GM10266 (cell line): Measurements from ENCODE around the gene SPOPL.
"Not testable (repeated sequence)": the region's sequence is repeated elsewhere in the genome, so short reads cannot be mapped to it uniquely, and the experiment has no call there.

Experiments
- DNase-seq: peaks from one replicate; pipeline ENCODE4 v3.0.0; 2012; ENCODE audit errors: extremely low spot score
- TF ChIP-seq, protein P1 (sequence below): IDR thresholded peaks from 2 replicates; pipeline ENCODE4 v1.5.1; 2012; ENCODE audit warnings: mild to moderate bottlenecking, low read depth; ENCODE audit not compliant: control insufficient read depth, insufficient read depth; ENCODE audit errors: missing control alignments

The SPOPL gene

DNA sequence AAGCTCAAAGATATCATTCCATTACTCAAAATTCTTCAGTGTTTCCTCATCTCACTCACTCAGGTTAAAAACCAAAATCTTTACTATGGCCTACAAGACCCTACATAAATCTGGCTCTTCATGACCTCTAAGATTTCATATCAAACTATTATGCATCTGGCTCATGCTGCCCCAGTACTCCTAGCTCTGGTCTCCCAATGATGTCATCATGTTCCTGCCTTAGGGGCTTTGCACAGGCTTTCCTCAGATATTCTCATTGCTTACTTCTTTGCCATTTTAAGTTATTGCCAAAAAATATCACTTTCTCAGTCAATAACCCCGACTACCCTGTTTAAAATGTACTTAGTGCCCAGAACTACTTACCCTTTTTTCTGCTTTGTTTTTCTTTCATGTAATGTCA, 33.0 kb upstream of the SPOPL start:
- TF ChIP-seq, protein P1, sequence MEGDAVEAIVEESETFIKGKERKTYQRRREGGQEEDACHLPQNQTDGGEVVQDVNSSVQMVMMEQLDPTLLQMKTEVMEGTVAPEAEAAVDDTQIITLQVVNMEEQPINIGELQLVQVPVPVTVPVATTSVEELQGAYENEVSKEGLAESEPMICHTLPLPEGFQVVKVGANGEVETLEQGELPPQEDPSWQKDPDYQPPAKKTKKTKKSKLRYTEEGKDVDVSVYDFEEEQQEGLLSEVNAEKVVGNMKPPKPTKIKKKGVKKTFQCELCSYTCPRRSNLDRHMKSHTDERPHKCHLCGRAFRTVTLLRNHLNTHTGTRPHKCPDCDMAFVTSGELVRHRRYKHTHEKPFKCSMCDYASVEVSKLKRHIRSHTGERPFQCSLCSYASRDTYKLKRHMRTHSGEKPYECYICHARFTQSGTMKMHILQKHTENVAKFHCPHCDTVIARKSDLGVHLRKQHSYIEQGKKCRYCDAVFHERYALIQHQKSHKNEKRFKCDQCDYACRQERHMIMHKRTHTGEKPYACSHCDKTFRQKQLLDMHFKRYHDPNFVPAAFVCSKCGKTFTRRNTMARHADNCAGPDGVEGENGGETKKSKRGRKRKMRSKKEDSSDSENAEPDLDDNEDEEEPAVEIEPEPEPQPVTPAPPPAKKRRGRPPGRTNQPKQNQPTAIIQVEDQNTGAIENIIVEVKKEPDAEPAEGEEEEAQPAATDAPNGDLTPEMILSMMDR: no peak
- DNase-seq: no peak

DNA sequence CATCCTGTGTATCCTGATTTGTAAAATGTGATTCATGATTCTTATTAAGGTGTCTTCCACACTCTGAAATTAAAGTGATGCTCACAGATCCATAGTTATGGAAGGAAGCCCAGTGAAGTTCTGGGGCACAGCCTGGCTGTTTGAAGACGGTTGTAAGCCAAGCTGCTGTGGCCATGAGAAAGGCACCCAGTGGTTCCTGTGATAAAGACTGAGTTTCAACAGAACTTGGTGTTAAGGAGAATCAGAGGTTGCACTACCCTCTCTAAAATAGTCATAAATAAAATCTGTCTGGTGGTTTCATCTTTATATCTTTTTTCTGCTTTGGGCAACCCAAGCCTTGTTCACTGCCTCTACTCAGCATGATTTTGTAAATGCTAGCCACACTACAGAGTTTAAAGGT, 32.2 kb upstream of the SPOPL start:
- TF ChIP-seq, protein P1: no peak
- no peak for DNase-seq

DNA sequence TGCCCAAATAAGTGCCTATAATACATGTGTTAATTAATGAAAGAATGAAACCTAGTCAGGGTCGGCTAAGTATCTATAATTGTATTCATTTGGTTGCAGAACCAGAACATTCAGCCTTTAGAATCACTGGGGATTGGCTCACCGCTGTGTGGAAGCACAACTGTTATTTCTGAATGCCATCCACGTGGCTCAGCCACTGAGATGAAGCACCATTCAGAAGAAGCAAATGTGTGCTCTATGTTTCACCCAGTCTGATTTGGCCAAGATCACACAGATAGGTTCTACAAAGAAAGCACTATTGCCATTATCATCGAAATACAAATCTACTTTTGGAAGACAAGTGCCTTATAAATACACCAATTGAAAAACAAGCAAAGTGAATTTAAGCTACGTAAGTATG, 30.6 kb upstream of the SPOPL start:
- no peak for DNase-seq
- TF ChIP-seq, protein P1: no peak

DNA sequence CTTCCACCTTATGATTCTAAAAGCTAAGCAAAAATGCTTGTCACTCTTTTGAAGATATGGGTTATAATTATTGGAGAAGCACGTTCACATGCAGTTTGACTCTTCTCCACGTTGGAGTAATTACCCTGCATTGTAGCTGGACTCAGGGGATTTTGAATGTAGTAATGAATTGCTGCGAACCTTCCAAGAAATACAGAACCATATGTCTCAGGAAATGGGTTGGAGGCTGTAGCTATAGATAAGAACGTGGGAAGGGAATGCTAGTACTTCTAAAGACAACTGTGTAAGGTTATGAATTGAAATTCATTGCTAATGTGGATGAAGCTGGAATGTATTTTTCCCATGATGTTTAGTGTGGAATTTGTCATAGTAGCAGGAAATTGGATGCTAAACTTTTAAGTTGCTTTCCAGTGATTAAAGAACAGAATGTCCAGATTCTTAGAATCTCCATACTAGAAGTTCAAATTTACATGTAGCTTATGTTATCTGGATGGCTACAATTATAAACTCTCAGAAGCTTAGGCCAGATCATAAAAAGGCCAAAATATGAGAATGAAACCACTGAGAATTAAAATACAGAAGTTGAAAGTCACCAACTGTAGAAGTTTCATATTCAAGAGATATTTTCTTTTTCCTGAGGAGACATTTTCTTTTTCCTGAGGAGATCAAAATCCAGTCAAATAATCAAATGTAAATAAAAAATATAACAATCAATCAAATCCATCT, 27.3 kb upstream of the SPOPL start:
- TF ChIP-seq, protein P1: no peak
- no peak for DNase-seq

DNA sequence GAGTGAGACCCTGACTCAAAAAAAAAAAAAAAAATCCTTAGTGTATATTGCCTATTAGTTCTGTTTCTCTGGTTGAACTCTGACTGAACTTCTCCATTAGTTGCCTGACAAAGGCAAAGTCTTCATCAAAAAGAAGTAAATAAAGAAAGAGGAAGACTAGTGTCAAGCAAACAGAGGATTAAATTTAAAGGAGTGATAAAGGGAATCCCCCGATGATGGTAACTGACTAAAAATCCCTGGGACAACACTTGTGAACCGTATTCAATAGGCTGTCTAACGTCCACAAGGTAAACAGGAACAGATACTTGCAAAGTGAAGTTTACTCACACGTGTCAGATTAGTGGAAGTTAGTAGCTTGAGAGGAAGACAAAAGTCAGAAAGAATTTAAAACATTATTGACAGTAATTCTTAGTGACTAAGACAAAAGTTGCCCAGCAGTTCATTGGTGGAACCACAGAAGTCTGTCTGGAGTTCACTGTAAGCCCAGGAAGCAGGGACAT, 26.2 kb upstream of the SPOPL start:
- peak; percentile 10 for DNase-seq
- TF ChIP-seq, protein P1: no peak

DNA sequence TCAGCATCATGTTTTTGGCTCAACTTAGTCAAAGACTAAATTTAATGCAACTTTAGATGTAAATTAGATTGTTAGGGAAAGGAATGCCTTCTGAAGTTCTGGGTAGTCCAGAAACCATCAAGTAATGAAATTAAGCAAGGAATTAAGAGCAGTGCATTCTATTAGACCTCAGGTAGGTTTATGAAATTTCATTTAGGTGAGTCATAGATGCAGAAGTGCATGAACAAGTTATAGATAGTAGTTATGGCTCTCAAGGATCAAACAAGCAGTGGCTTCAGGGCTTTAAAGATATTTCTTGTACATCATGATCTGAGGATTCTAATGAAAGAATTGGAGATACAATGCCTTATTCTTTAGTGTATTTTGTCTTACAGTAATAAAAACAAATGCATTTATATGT, 25.4 kb upstream of the SPOPL start:
- no peak for DNase-seq
- TF ChIP-seq, protein P1: no peak

DNA sequence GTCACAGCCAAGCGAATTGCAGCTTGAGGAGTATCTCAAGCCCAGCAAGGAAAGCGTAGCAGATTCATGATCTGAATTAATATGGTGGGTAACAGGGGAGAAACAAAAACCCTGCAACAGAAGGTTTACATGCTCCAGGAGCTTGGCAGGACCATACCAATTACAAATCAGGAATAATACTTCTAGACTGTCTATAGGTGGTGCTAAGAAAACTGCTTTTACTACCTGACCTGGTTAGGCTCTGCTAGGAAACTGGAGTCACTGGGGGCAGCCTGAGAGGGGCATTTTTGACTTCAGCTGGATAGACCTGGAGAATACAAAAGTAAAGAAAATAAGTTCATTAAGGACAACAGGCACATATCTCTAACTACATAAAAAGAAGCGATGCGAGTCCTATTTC, 24.6 kb upstream of the SPOPL start:
- no peak for DNase-seq
- TF ChIP-seq, protein P1: peak; percentile 30

DNA sequence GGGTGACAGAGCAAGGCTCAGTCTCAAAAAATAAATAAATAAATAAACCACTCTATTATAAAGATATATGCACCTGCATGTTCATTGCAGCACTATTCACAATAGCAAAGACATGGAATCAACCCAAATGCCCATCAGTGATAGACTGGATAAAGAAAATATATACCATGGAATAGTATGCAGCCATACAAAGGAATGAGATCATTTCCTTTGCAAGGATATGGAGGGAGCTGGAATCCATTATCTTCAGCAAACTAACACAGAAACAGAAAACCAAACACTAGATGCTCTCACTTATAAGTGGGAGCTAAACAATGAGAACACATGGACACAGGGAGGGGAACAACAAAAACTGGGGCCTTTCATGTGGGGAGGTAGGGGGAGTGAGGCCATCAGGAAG, 18.8 kb upstream of the SPOPL start:
- DNase-seq: not testable (repeated sequence)
